ENCODE data around the gene MCU. TPM values are rescaled to one million over a fixed set of nuclear protein-coding genes. Genes with fewer than 3 reads are reported as not detected.

Gene MCU
- total and polyA plus RNA-seq, 2 donors (not counting 1 experiment from before 2014, with no cell fraction given), result 11.7 to 21.1 TPM

GRCh38 chr10:72910705-72911104 lies 218.8 kb downstream of the MCU start:
- no peaks in the 10 kb centered on the region for H3K79me2 ChIP-seq (ENCODE audit: control insufficient read depth, insufficient read depth, low read length)
- Mint-ChIP-seq H3K4me1 (no peaks in the 10 kb centered on the region), H3K9me3 (ENCODE audit: insufficient read depth) (no peaks in the 10 kb centered on the region), H3K4me3 (no peak overlapping the region), H3K27ac (no peak overlapping the region), H3K27me3 (peaks cover 3% of the 10 kb centered on the region)
- H3K27me3 ChIP-seq (replicated peaks in 1 of 4; ENCODE audit: control extremely low read depth in 1 of 4, control insufficient read depth in 3 of 4, insufficient read depth in 4 of 4, low read length in 3 of 4), result no peaks in the 10 kb centered on the region
- no peak overlapping the region for H3K9ac ChIP-seq (ENCODE audit: low read length)
- H3K4me2 ChIP-seq (replicated peaks; ENCODE audit: low read depth, low read length, poor library complexity, severe bottlenecking), result no peak overlapping the region
- no peaks in the 10 kb centered on the region for H3K36me3 ChIP-seq (replicated peaks in 1 of 2; ENCODE audit: control extremely low read depth in 1 of 2, control insufficient read depth in 1 of 2, extremely low read depth in 1 of 2, insufficient read depth in 2 of 2, low read length in 1 of 2)
- ATAC-seq (ENCODE audit: low read depth) (no peak), DNase-seq (no peak)
- no peaks in the 10 kb centered on the region for H3K4me1 ChIP-seq (ENCODE audit: control insufficient read depth in 2 of 2, insufficient read depth in 2 of 2, low read length in 2 of 2)
- ChIA-PET POLR2A (no interaction called here), CTCF (no interaction called here)
- TF ChIP-seq CTCF (IDR thresholded peaks at IDR 0.05) (no peak), EZH2 (IDR thresholded peaks at IDR 0.05; ENCODE audit: borderline replicate concordance, insufficient read depth, low read depth, low read length, poor library complexity, severe bottlenecking) (no peak)
- intact Hi-C loops (cut with micrococcal nuclease), result no loop called here
- H3K4me3 ChIP-seq (ENCODE audit: control extremely low read depth in 1 of 5, extremely low read depth in 1 of 5, insufficient read depth in 1 of 5, low read depth in 2 of 5, low read length in 4 of 5), result no peak overlapping the region
- no peaks in the 10 kb centered on the region for H4K20me1 ChIP-seq (ENCODE audit: control insufficient read depth, insufficient read depth, low read length, poor library complexity, severe bottlenecking)
- H3K27ac ChIP-seq (ENCODE audit: low read length in 2 of 2), result no peak overlapping the region
- no peak overlapping the region for H2AFZ ChIP-seq (ENCODE audit: insufficient read depth, low read depth, low read length, poor library complexity, severe bottlenecking)
- no peaks in the 10 kb centered on the region for H3K9me3 ChIP-seq (ENCODE audit: control extremely low read depth in 1 of 3, control insufficient read depth in 2 of 3, insufficient read depth in 1 of 3, low read length in 2 of 3)

GRCh38 chr10:72911758-72912157 lies 219.8 kb downstream of the MCU start:
- H3K27ac ChIP-seq (ENCODE audit: low read length in 2 of 2), result no peak overlapping the region
- no peak for TF ChIP-seq EZH2 (IDR thresholded peaks at IDR 0.05; ENCODE audit: borderline replicate concordance, insufficient read depth, low read depth, low read length, poor library complexity, severe bottlenecking)
- no peak for TF ChIP-seq CTCF (IDR thresholded peaks at IDR 0.05)
- H4K20me1 ChIP-seq (ENCODE audit: control insufficient read depth, insufficient read depth, low read length, poor library complexity, severe bottlenecking), result no peaks in the 10 kb centered on the region
- DNase-seq (no peak), ATAC-seq (ENCODE audit: low read depth) (no peak)
- ChIA-PET CTCF (no interaction called here), POLR2A (no interaction called here)
- 100% methylated on average over 1 of the region's 2 CpGs for WGBS (ENCODE audit: insufficient coverage)
- H2AFZ ChIP-seq (ENCODE audit: insufficient read depth, low read depth, low read length, poor library complexity, severe bottlenecking), result no peak overlapping the region
- intact Hi-C loops (cut with micrococcal nuclease), result no loop called here
- H3K4me3 ChIP-seq (ENCODE audit: control extremely low read depth in 1 of 5, extremely low read depth in 1 of 5, insufficient read depth in 1 of 5, low read depth in 2 of 5, low read length in 4 of 5), result no peak overlapping the region
- no peaks in the 10 kb centered on the region for H3K4me1 ChIP-seq (ENCODE audit: control insufficient read depth in 2 of 2, insufficient read depth in 2 of 2, low read length in 2 of 2)
- H3K27ac Mint-ChIP-seq, result no peak overlapping the region
- no peaks in the 10 kb centered on the region for H3K4me1 Mint-ChIP-seq
- H3K27me3 Mint-ChIP-seq, result peaks cover 3% of the 10 kb centered on the region
- no peaks in the 10 kb centered on the region for H3K9me3 Mint-ChIP-seq (ENCODE audit: insufficient read depth)
- no peak overlapping the region for H3K4me3 Mint-ChIP-seq
- H3K9me3 ChIP-seq (ENCODE audit: control extremely low read depth in 1 of 3, control insufficient read depth in 2 of 3, insufficient read depth in 1 of 3, low read length in 2 of 3), result no peaks in the 10 kb centered on the region
- no peaks in the 10 kb centered on the region for H3K27me3 ChIP-seq (replicated peaks in 1 of 4; ENCODE audit: control extremely low read depth in 1 of 4, control insufficient read depth in 3 of 4, insufficient read depth in 4 of 4, low read length in 3 of 4)
- no peak overlapping the region for H3K4me2 ChIP-seq (replicated peaks; ENCODE audit: low read depth, low read length, poor library complexity, severe bottlenecking)
- no peaks in the 10 kb centered on the region for H3K79me2 ChIP-seq (ENCODE audit: control insufficient read depth, insufficient read depth, low read length)
- H3K9ac ChIP-seq (ENCODE audit: low read length), result no peak overlapping the region
- H3K36me3 ChIP-seq (replicated peaks in 1 of 2; ENCODE audit: control extremely low read depth in 1 of 2, control insufficient read depth in 1 of 2, extremely low read depth in 1 of 2, insufficient read depth in 2 of 2, low read length in 1 of 2), result no peaks in the 10 kb centered on the region

Measured in B cell (primary cell).